Activated T-helper 17 cell treated with anti-CD3 and anti-CD28 coated beads, Interleukin-2, amount 50 U/mL, for 72 hours (primary cell): ENCODE results near the gene APOE. TPM values are rescaled to one million over a fixed set of nuclear protein-coding genes. Genes with fewer than 3 reads are reported as not detected.

ENCODE experiments used
- ATAC-seq: fragments of 150-1000 bp; cut with Tn5 transposase; replicated peaks from 2 replicates; pipeline ENCODE4 v1.10.0; 2021; ENCODE audit warnings: mild to moderate bottlenecking, moderate library complexity
- H3K27ac Mint-ChIP-seq: one replicate; pipeline ENCODE4 v1.8.0; 2022; ENCODE audit warnings: mixed read lengths
- H3K27me3 Mint-ChIP-seq: one replicate; pipeline ENCODE4 v1.8.0; 2022; ENCODE audit warnings: mixed read lengths
- H3K36me3 Mint-ChIP-seq: one replicate; pipeline ENCODE4 v1.8.0; 2022; ENCODE audit warnings: low read depth, mild to moderate bottlenecking, mixed read lengths
- H3K4me1 Mint-ChIP-seq: one replicate; pipeline ENCODE4 v1.8.0; 2022; ENCODE audit warnings: mixed read lengths
- H3K4me3 Mint-ChIP-seq: one replicate; pipeline ENCODE4 v1.8.0; 2022; ENCODE audit warnings: mild to moderate bottlenecking, mixed read lengths
- H3K9me3 Mint-ChIP-seq: one replicate; pipeline ENCODE4 v1.8.0; 2022; ENCODE audit warnings: mixed read lengths
- total RNA-seq, 2 donors: library from RNA; stranded (reverse); gene quantifications; one replicate each; pipeline ENCODE4 v1.2.3, GENCODE V29; 2022

APOE gene
- total RNA-seq, 2 donors from 2014 or later, result 0.91 to 2.2 TPM

GRCh38 chr19:44948763-44949374 is 43.3 kb downstream of the APOE start:
- no peak overlapping the region for H3K4me3 Mint-ChIP-seq
- H3K4me1 Mint-ChIP-seq, result no peaks in the 10 kb centered on the region
- H3K27ac Mint-ChIP-seq, result no peak overlapping the region
- no peaks in the 10 kb centered on the region for H3K27me3 Mint-ChIP-seq
- H3K9me3 Mint-ChIP-seq, result no peaks in the 10 kb centered on the region
- no peaks in the 10 kb centered on the region for H3K36me3 Mint-ChIP-seq
- ATAC-seq, result no peak

GRCh38 chr19:44949550-44949949 is 44.0 kb downstream of the APOE start:
- Mint-ChIP-seq H3K4me3 (no peak overlapping the region), H3K27me3 (no peaks in the 10 kb centered on the region), H3K27ac (no peak overlapping the region), H3K36me3 (peaks cover 2% of the 10 kb centered on the region), H3K9me3 (no peaks in the 10 kb centered on the region), H3K4me1 (no peaks in the 10 kb centered on the region)
- ATAC-seq, result no peak

GRCh38 chr19:44951179-44952159 is 45.9 kb downstream of the APOE start:
- Mint-ChIP-seq H3K27me3 (no peaks in the 10 kb centered on the region), H3K4me1 (peaks cover 6% of the 10 kb centered on the region), H3K27ac (no peak overlapping the region), H3K9me3 (no peaks in the 10 kb centered on the region), H3K36me3 (peaks cover 8% of the 10 kb centered on the region), H3K4me3 (no peak overlapping the region)
- no peak for ATAC-seq

- H3K27ac Mint-ChIP-seq, result peak overlapping the region; percentile 95
- H3K4me3 Mint-ChIP-seq, result peak overlapping the region; percentile 89
- no peak for ATAC-seq
- H3K36me3 Mint-ChIP-seq, result peaks cover 8% of the 10 kb centered on the region
- H3K27me3 Mint-ChIP-seq, result no peaks in the 10 kb centered on the region
- H3K4me1 Mint-ChIP-seq, result peaks cover 20% of the 10 kb centered on the region
- H3K9me3 Mint-ChIP-seq, result no peaks in the 10 kb centered on the region
These were observed 48.7 kb downstream of the APOE start for GRCh38 chr19:44954278-44954648.

- peaks cover 23% of the 10 kb centered on the region for H3K4me1 Mint-ChIP-seq
- no peaks in the 10 kb centered on the region for H3K27me3 Mint-ChIP-seq
- H3K36me3 Mint-ChIP-seq, result peaks cover 11% of the 10 kb centered on the region
- H3K9me3 Mint-ChIP-seq, result no peaks in the 10 kb centered on the region
- ATAC-seq, result peak; percentile 97
- peak within 1 kb of the TSS; percentile 95 for H3K27ac Mint-ChIP-seq
- peak within 1 kb of the TSS; percentile 89 for H3K4me3 Mint-ChIP-seq
These were observed 49.3 kb downstream of the APOE start, which contains the start of gene CLPTM1 for GRCh38 chr19:44954649-44955504. CLPTM1 (plus strand) TSS chr19:44955380; CDS start chr19:44955396, 16 bp downstream.

GRCh38 chr19:44955505-44956439 is 50.2 kb downstream of the APOE start:
- peaks cover 30% of the 10 kb centered on the region for H3K4me1 Mint-ChIP-seq
- ATAC-seq, result peak; percentile 22
- H3K27ac Mint-ChIP-seq, result peak overlapping the region; percentile 95
- H3K36me3 Mint-ChIP-seq, result peaks cover 20% of the 10 kb centered on the region
- H3K9me3 Mint-ChIP-seq, result no peaks in the 10 kb centered on the region
- H3K4me3 Mint-ChIP-seq, result peak overlapping the region; percentile 89
- no peaks in the 10 kb centered on the region for H3K27me3 Mint-ChIP-seq

- peak overlapping the region; percentile 89 for H3K4me3 Mint-ChIP-seq
These were observed 51.9 kb downstream of the APOE start for GRCh38 chr19:44957526-44957925.

GRCh38 chr19:44958090-44958489 is 52.5 kb downstream of the APOE start:
- Mint-ChIP-seq H3K4me3 (no peak overlapping the region), H3K4me1 (peaks cover 30% of the 10 kb centered on the region), H3K27ac (peak overlapping the region; percentile 95)

More at GRCh38 chr19:44957526-44957925, 51.9 kb downstream of the APOE start:
- Mint-ChIP-seq H3K4me1 (peaks cover 30% of the 10 kb centered on the region), H3K27ac (peak overlapping the region; percentile 95), H3K9me3 (no peaks in the 10 kb centered on the region), H3K27me3 (no peaks in the 10 kb centered on the region), H3K36me3 (peaks cover 33% of the 10 kb centered on the region)
- ATAC-seq, result no peak

More at GRCh38 chr19:44958090-44958489, 52.5 kb downstream of the APOE start:
- H3K9me3 Mint-ChIP-seq, result no peaks in the 10 kb centered on the region
- no peaks in the 10 kb centered on the region for H3K27me3 Mint-ChIP-seq
- no peak for ATAC-seq
- peaks cover 37% of the 10 kb centered on the region for H3K36me3 Mint-ChIP-seq

Other genes with a start within 250 kb of the APOE start
- gene CEACAM19, start 234.3 kb upstream of the APOE start, total RNA-seq, result 1 to 10 TPM; 1.1 to 1.6 TPM
- not detected for gene CEACAM16, start 206.6 kb upstream of the APOE start, total RNA-seq
- gene BCL3, start 157.1 kb upstream of the APOE start, total RNA-seq, result 10 to 100 TPM; 79.0 to 86.3 TPM
- not detected for gene CBLC, start 127.9 kb upstream of the APOE start, total RNA-seq
- not detected for gene BCAM, start 96.7 kb upstream of the APOE start, total RNA-seq
- under 1 TPM; 0.45 to 0.64 TPM for gene NECTIN2, start 59.5 kb upstream of the APOE start, total RNA-seq
- 100 to 1,000 TPM in 1 of 2 donors, 10 to 100 TPM in 1; 55.3 to 165 TPM for gene TOMM40, start 14.5 kb upstream of the APOE start, total RNA-seq
- gene APOC1, start 8.8 kb downstream of the APOE start, total RNA-seq, result 1 to 10 TPM in 1 of 2 donors, under 1 TPM in 1; 0.89 to 1.6 TPM
- not detected for gene APOC4, start 36.4 kb downstream of the APOE start, total RNA-seq
- gene APOC2, start 40.3 kb downstream of the APOE start, total RNA-seq, result not detected
- 10 to 100 TPM; 60.2 to 80.5 TPM for gene CLPTM1, start 49.6 kb downstream of the APOE start, total RNA-seq
- gene RELB, start 95.7 kb downstream of the APOE start, total RNA-seq, result 10 to 100 TPM; 41.4 to 52.0 TPM
- gene CLASRP, start 133.2 kb downstream of the APOE start, total RNA-seq, result 10 to 100 TPM; 87.5 TPM
- gene ZNF296, start 170.7 kb downstream of the APOE start, total RNA-seq, result 10 to 100 TPM in 1 of 2 donors, 1 to 10 TPM in 1; 6.7 to 11.6 TPM
- gene GEMIN7, start 173.5 kb downstream of the APOE start, total RNA-seq, result 10 to 100 TPM; 56.9 to 57.2 TPM
- gene PPP1R37, start 187.4 kb downstream of the APOE start, total RNA-seq, result 10 to 100 TPM; 19.8 to 27.7 TPM